Measurements from ENCODE around the gene SLC13A2. TPM values are rescaled to one million over a fixed set of nuclear protein-coding genes. Genes with fewer than 3 reads are reported as not detected.
A peak's percentile ranks its signal among the peaks of the same experiment; 100 is the strongest.

Gene SLC13A2
- total RNA-seq, 1 experiment from 2014 or later = 0.57 TPM

DNA sequence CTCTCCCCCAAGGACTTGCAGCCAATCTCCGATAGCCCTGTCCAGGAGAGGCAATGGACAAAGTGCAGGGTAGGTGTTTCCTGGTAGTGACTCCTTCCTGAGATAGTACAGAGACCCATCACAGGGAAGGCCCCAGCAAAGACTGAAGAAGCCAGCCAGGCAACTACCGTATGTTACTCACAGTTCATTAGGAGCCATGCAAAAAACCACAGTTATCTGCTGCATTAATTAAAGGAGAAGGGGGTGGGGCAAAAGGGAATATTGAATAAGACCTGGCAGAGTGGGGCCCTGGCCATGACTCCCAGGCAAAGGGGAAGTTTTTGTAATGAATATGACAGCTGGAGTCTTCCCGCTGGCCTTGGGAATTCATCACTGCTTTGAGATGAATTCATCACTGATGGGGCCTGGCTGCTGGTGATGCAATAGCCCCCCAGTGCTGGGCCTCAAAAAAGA lies 2.5 kb upstream of the SLC13A2 start:
- POLR2A ChIA-PET = interaction anchor here (0.6 kb wide), 1 partner anchor 11 kb away, joined by 3 read pairs; no protein-coding TSS in a partner anchor
- Mint-ChIP-seq H3K27ac (ENCODE audit: unreplicated experiment) (peak overlapping the region; percentile 49), H3K4me1 (ENCODE audit: low read depth, unreplicated experiment) (peaks cover 66% of the 10 kb centered on the region), H3K4me3 (ENCODE audit: unreplicated experiment) (no peak overlapping the region), H3K27me3 (ENCODE audit: insufficient read depth, unreplicated experiment) (no peaks in the 10 kb centered on the region), H3K9me3 (ENCODE audit: unreplicated experiment) (no peaks in the 10 kb centered on the region), H3K36me3 (ENCODE audit: insufficient read depth, unreplicated experiment) (no peaks in the 10 kb centered on the region)
- Histone ChIP-seq H3K4me3 (ENCODE audit: low read depth, low read length) (no peak overlapping the region), H3K9me3 (no peaks in the 10 kb centered on the region), H3K4me1 (peaks cover 78% of the 10 kb centered on the region), H3K27me3 (replicated peaks; ENCODE audit: control insufficient read depth, insufficient read depth, low read length) (no peaks in the 10 kb centered on the region), H3K36me3 (ENCODE audit: control insufficient read depth, insufficient read depth, low read length) (no peaks in the 10 kb centered on the region)
- CTCF ChIA-PET = interaction anchor here (1.1 kb wide), 1 partner anchor 101 kb away, joined by 7 read pairs; the partner anchor contains the start of gene VTN
- intact Hi-C loops (cut with micrococcal nuclease; ENCODE audit: unreplicated experiment) = no loop called here
- TF ChIP-seq, protein P1, sequence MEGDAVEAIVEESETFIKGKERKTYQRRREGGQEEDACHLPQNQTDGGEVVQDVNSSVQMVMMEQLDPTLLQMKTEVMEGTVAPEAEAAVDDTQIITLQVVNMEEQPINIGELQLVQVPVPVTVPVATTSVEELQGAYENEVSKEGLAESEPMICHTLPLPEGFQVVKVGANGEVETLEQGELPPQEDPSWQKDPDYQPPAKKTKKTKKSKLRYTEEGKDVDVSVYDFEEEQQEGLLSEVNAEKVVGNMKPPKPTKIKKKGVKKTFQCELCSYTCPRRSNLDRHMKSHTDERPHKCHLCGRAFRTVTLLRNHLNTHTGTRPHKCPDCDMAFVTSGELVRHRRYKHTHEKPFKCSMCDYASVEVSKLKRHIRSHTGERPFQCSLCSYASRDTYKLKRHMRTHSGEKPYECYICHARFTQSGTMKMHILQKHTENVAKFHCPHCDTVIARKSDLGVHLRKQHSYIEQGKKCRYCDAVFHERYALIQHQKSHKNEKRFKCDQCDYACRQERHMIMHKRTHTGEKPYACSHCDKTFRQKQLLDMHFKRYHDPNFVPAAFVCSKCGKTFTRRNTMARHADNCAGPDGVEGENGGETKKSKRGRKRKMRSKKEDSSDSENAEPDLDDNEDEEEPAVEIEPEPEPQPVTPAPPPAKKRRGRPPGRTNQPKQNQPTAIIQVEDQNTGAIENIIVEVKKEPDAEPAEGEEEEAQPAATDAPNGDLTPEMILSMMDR (IDR thresholded peaks at IDR 0.05; ENCODE audit: insufficient read depth in 1 of 2, low read depth in 1 of 2, low read length in 1 of 2, severe bottlenecking in 1 of 2, unreplicated experiment in 1 of 2) = no peak
- peak in 1 of 2 experiments; percentile 92 for DNase-seq
- no TSS peak for BruUV-seq (replicated peaks)

DNA sequence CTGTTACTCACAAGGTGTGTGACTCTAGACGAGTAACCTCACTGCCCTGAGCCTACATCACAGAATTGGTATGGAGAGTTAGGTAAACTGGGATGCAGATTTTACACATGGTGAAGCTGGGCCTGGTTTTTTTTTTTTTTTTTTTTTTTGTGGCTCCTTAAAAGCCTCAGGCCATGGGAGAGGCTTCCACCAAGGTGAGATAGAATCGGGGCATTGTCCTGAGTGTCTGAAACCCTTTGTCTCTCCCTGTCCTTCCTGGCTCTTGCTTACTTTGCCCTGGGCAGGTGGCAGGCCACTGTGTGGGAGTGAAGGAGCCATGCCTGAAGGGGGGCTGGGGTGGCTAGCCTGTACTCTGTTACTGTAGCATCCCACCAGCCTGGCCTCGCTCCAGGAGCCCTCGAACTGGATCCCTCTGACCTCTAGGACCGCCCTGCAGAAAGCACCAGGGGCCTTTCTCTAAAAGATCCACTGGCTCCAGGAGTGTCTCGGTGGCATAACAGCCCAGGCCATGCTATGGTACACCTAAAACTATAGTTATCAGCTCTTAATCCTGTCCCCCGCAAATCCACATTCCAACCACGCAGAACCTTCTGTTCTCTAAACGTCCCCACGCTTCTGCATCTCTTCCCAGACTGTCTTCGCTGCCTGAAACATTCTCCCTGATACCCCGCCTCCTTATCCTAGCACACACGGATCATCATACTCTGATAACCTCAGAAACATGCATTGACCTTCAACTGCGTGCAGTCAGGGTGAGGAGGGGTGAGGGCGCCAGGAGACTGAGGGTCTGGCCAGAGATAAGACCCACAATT lies 1.7 kb upstream of the SLC13A2 start:
- no peaks in the 10 kb centered on the region for H3K36me3 ChIP-seq (ENCODE audit: control insufficient read depth, insufficient read depth, low read length)
- peaks cover 78% of the 10 kb centered on the region for H3K4me1 ChIP-seq
- DNase-seq = peak in 1 of 2 experiments; percentile 37
- H3K9me3 ChIP-seq = no peaks in the 10 kb centered on the region
- no peak overlapping the region for H3K4me3 ChIP-seq (ENCODE audit: low read depth, low read length)
- Mint-ChIP-seq H3K9me3 (ENCODE audit: unreplicated experiment) (no peaks in the 10 kb centered on the region), H3K36me3 (ENCODE audit: insufficient read depth, unreplicated experiment) (no peaks in the 10 kb centered on the region), H3K4me3 (ENCODE audit: unreplicated experiment) (no peak overlapping the region), H3K4me1 (ENCODE audit: low read depth, unreplicated experiment) (peaks cover 66% of the 10 kb centered on the region), H3K27me3 (ENCODE audit: insufficient read depth, unreplicated experiment) (no peaks in the 10 kb centered on the region), H3K27ac (ENCODE audit: unreplicated experiment) (peak overlapping the region; percentile 0)
- H3K27me3 ChIP-seq (replicated peaks; ENCODE audit: control insufficient read depth, insufficient read depth, low read length) = no peaks in the 10 kb centered on the region
- ChIA-PET POLR2A (interaction anchor here (0.6 kb wide), 1 partner anchor 11 kb away, joined by 3 read pairs; no protein-coding TSS in a partner anchor), CTCF (interaction anchor here (1.1 kb wide), 1 partner anchor 101 kb away, joined by 7 read pairs; the partner anchor contains the start of gene VTN)
- TF ChIP-seq, protein P1 (IDR thresholded peaks at IDR 0.05; ENCODE audit: insufficient read depth in 1 of 2, low read depth in 1 of 2, low read length in 1 of 2, severe bottlenecking in 1 of 2, unreplicated experiment in 1 of 2) = no peak
- BruUV-seq (replicated peaks) = no TSS peak
- intact Hi-C loops (cut with micrococcal nuclease; ENCODE audit: unreplicated experiment) = no loop called here

DNA sequence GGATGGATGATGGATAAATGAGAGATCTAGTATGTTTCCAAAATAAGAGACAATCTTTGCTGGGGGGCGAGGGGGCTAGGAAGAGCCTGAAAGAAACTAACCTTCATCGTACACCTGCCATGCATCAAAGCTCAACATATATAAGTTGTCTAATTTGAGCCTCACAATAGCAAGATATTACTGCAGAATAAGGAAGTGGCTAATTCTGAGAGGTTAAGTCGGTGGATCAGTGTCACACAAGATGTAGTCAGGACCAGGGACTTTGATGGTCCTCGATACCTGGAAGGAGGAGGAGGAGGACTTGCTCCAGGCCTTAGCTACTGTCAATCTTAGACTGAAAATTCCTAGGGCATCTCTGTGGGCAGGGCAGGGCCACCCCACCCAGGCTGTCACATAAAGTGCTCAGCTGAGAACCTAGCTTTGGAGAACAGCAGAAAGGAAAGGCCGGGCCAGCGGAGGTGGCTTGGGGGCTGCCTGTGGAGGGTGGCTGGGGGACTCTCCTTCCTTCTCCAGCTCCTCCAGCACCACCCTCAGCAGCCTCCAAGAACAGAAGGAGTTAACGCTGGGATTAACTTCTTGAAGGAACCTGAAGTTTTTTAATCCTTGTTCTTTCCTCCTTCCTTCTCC lies 460 bp upstream of the SLC13A2 start:
- H3K36me3 Mint-ChIP-seq (ENCODE audit: insufficient read depth, unreplicated experiment) = no peaks in the 10 kb centered on the region
- H3K27me3 Mint-ChIP-seq (ENCODE audit: insufficient read depth, unreplicated experiment) = no peaks in the 10 kb centered on the region
- TF ChIP-seq, protein P1 (IDR thresholded peaks at IDR 0.05; ENCODE audit: insufficient read depth in 1 of 2, low read depth in 1 of 2, low read length in 1 of 2, severe bottlenecking in 1 of 2, unreplicated experiment in 1 of 2) = no peak
- no peaks in the 10 kb centered on the region for H3K27me3 ChIP-seq (replicated peaks; ENCODE audit: control insufficient read depth, insufficient read depth, low read length)
- H3K9me3 ChIP-seq = no peaks in the 10 kb centered on the region
- H3K36me3 ChIP-seq (ENCODE audit: control insufficient read depth, insufficient read depth, low read length) = no peaks in the 10 kb centered on the region
- H3K4me1 ChIP-seq = peaks cover 68% of the 10 kb centered on the region
- DNase-seq = peak in 1 of 2 experiments; percentile 34
- no peak overlapping the region for H3K27ac Mint-ChIP-seq (ENCODE audit: unreplicated experiment)
- H3K9me3 Mint-ChIP-seq (ENCODE audit: unreplicated experiment) = no peaks in the 10 kb centered on the region
- peaks cover 60% of the 10 kb centered on the region for H3K4me1 Mint-ChIP-seq (ENCODE audit: low read depth, unreplicated experiment)
- CTCF ChIA-PET = interaction anchor here (0.9 to 1.1 kb wide), 2 partner anchors 65 to 106 kb away, joined by 3 read pairs; no protein-coding TSS in a partner anchor
- no peak overlapping the region for H3K4me3 ChIP-seq (ENCODE audit: low read depth, low read length)
- POLR2A ChIA-PET = no interaction called here
- intact Hi-C loops (cut with micrococcal nuclease; ENCODE audit: unreplicated experiment) = no loop called here
- BruUV-seq (replicated peaks) = no TSS peak
- no peak overlapping the region for H3K4me3 Mint-ChIP-seq (ENCODE audit: unreplicated experiment)

All from Caco-2 (cell line).